ENCODE data around the gene CASS4.

- TF ChIP-seq, protein P1, sequence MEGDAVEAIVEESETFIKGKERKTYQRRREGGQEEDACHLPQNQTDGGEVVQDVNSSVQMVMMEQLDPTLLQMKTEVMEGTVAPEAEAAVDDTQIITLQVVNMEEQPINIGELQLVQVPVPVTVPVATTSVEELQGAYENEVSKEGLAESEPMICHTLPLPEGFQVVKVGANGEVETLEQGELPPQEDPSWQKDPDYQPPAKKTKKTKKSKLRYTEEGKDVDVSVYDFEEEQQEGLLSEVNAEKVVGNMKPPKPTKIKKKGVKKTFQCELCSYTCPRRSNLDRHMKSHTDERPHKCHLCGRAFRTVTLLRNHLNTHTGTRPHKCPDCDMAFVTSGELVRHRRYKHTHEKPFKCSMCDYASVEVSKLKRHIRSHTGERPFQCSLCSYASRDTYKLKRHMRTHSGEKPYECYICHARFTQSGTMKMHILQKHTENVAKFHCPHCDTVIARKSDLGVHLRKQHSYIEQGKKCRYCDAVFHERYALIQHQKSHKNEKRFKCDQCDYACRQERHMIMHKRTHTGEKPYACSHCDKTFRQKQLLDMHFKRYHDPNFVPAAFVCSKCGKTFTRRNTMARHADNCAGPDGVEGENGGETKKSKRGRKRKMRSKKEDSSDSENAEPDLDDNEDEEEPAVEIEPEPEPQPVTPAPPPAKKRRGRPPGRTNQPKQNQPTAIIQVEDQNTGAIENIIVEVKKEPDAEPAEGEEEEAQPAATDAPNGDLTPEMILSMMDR (IDR thresholded peaks at IDR 0.05) = no peak
- TF ChIP-seq EP300 (IDR thresholded peaks at IDR 0.05) (no peak), POLR2A (IDR thresholded peaks at IDR 0.05) (no peak), POLR2AphosphoS5 (IDR thresholded peaks at IDR 0.05) (no peak)
Measured at GRCh38 chr20:56422824-56423189, 10.7 kb downstream of the CASS4 start.

Data from gastroesophageal sphincter (tissue), 3 donors.